ENCODE measurements around the gene ROR2. TPM values are rescaled to one million over a fixed set of nuclear protein-coding genes. Genes with fewer than 3 reads are reported as not detected.
"Not testable (repeated sequence)": the region's sequence is repeated elsewhere in the genome, so short reads cannot be mapped to it uniquely, and the experiment has no call there.

ROR2 gene
- total and polyA plus RNA-seq, 5 donors, result 20.1 to 38.9 (median 35.3) TPM

- Histone ChIP-seq H3K9me3 (ENCODE audit: control insufficient read depth, low read length) (no peaks in the 10 kb centered on the region), H3K4me1 (ENCODE audit: control insufficient read depth, insufficient read depth, low read length) (peaks cover 5% of the 10 kb centered on the region), H3K4me3 (ENCODE audit: low read length) (no peak overlapping the region), H3K27me3 (ENCODE audit: control insufficient read depth, insufficient read depth) (no peaks in the 10 kb centered on the region), H3K27ac (ENCODE audit: low read length) (no peak overlapping the region)
- DNase-seq (no peak), ATAC-seq (no peak)
- intact Hi-C loops (cut with DNase I), result loop anchor here in 1 of 4 donors (10.0 kb wide), 1 partner anchor 64 kb away; no protein-coding TSS in a partner anchor
- WGBS, result 96% methylated on average over 5 of the region's 5 CpGs
Measured at GRCh38 chr9:91518462-91518861, 431.6 kb downstream of the ROR2 start.

GRCh38 chr9:91517801-91518200, 432.2 kb downstream of the ROR2 start:
- no peak for ATAC-seq
- no peak for DNase-seq
- no peaks in the 10 kb centered on the region for H3K27me3 ChIP-seq (ENCODE audit: control insufficient read depth, insufficient read depth)
- H3K27ac ChIP-seq (ENCODE audit: low read length), result no peak overlapping the region
- peaks cover 5% of the 10 kb centered on the region for H3K4me1 ChIP-seq (ENCODE audit: control insufficient read depth, insufficient read depth, low read length)
- 87% methylated on average over 3 of the region's 3 CpGs for WGBS
- intact Hi-C loops (cut with DNase I), result loop anchor here in 1 of 4 donors (10.0 kb wide), 1 partner anchor 63 kb away; no protein-coding TSS in a partner anchor
- H3K9me3 ChIP-seq (ENCODE audit: control insufficient read depth, low read length), result no peaks in the 10 kb centered on the region
- H3K4me3 ChIP-seq (ENCODE audit: low read length), result no peak overlapping the region

- 88% methylated on average over 4 of the region's 4 CpGs for WGBS
- ATAC-seq; H3K27me3 ChIP-seq (ENCODE audit: control insufficient read depth, insufficient read depth); H3K4me3 ChIP-seq (ENCODE audit: low read length); H3K4me1 ChIP-seq (ENCODE audit: control insufficient read depth, insufficient read depth, low read length); DNase-seq; H3K9me3 ChIP-seq (ENCODE audit: control insufficient read depth, low read length); H3K27ac ChIP-seq (ENCODE audit: low read length): not testable (repeated sequence)
- intact Hi-C loops (cut with DNase I), result loop anchor here in 1 of 4 donors (10.0 kb wide), 1 partner anchor 63 kb away; no protein-coding TSS in a partner anchor
Measured at GRCh38 chr9:91517332-91517731, 432.7 kb downstream of the ROR2 start.

GRCh38 chr9:91516777-91517176, 433.3 kb downstream of the ROR2 start:
- Histone ChIP-seq H3K4me1 (ENCODE audit: control insufficient read depth, insufficient read depth, low read length) (peaks cover 5% of the 10 kb centered on the region), H3K9me3 (ENCODE audit: control insufficient read depth, low read length) (no peaks in the 10 kb centered on the region), H3K27ac (ENCODE audit: low read length) (no peak overlapping the region), H3K27me3 (ENCODE audit: control insufficient read depth, insufficient read depth) (no peaks in the 10 kb centered on the region), H3K4me3 (ENCODE audit: low read length) (no peak overlapping the region)
- DNase-seq, result no peak
- no peak for ATAC-seq
- intact Hi-C loops (cut with DNase I), result loop anchor here in 1 of 4 donors (10.0 kb wide), 1 partner anchor 62 kb away; no protein-coding TSS in a partner anchor
- 82% methylated on average over 5 of the region's 5 CpGs for WGBS

GRCh38 chr9:91516081-91516480, 433.9 kb downstream of the ROR2 start:
- Histone ChIP-seq H3K4me3 (ENCODE audit: low read length) (no peak overlapping the region), H3K27ac (ENCODE audit: low read length) (no peak overlapping the region), H3K9me3 (ENCODE audit: control insufficient read depth, low read length) (no peaks in the 10 kb centered on the region), H3K4me1 (ENCODE audit: control insufficient read depth, insufficient read depth, low read length) (peaks cover 5% of the 10 kb centered on the region), H3K27me3 (ENCODE audit: control insufficient read depth, insufficient read depth) (no peaks in the 10 kb centered on the region)
- ATAC-seq (no peak), DNase-seq (no peak)
- 92% methylated on average over 4 of the region's 4 CpGs for WGBS
- intact Hi-C loops (cut with DNase I), result loop anchor here in 1 of 4 donors (10.0 kb wide), 1 partner anchor 61 kb away; no protein-coding TSS in a partner anchor

- intact Hi-C loops (cut with DNase I), result loop anchor here in 1 of 4 donors (10.0 kb wide), 1 partner anchor 60 kb away; no protein-coding TSS in a partner anchor
- H3K27me3 ChIP-seq (ENCODE audit: control insufficient read depth, insufficient read depth), result no peaks in the 10 kb centered on the region
- H3K27ac ChIP-seq (ENCODE audit: low read length), result peak overlapping the region; percentile 52
- ATAC-seq (peak; percentile 74 to 92), DNase-seq (peak in 2 of 3 donors; percentile 65 to 70)
- no peaks in the 10 kb centered on the region for H3K9me3 ChIP-seq (ENCODE audit: control insufficient read depth, low read length)
- 18% methylated on average over 12 of the region's 12 CpGs for WGBS
- H3K4me3 ChIP-seq (ENCODE audit: low read length), result peak overlapping the region; percentile 26
- H3K4me1 ChIP-seq (ENCODE audit: control insufficient read depth, insufficient read depth, low read length), result peaks cover 5% of the 10 kb centered on the region
Measured at GRCh38 chr9:91515074-91515687, 434.8 kb downstream of the ROR2 start.

Small RNA genes lying within 50 kb of the gene (microRNA-seq; reads per million reads assigned to microRNA genes)
- gene MIR3910-1 (0 reads per million in 2 donors), gene MIR3910-2 (0 reads per million in 2 donors)

Other genes starting within 250 kb of the ROR2 start
- 10 to 100 TPM; 31.5 to 33.6 (median 32.8) TPM for gene SPTLC1, start 165.2 kb upstream of the ROR2 start, total RNA-seq
- gene SPTLC1, start 165.2 kb upstream of the ROR2 start, polyA plus RNA-seq, result 21.1 TPM